Stimulated activated naive CD8-positive, alpha-beta T cell treated with anti-CD3 and anti-CD28 coated beads, Interleukin-15, Interleukin-2, amounts not matched to agents 100 U/mL and 50 U/mL, for 24 hours (primary cell): ENCODE measurements around the gene WNK1.
"Not testable (repeated sequence)": the region's sequence is repeated elsewhere in the genome, so short reads cannot be mapped to it uniquely, and the experiment has no call there.

Source experiments
- ATAC-seq: fragments of 150-1000 bp; cut with Tn5 transposase; one replicate; pipeline ENCODE4 v1.10.0; 2021
- DNase-seq: peaks from one replicate; pipeline ENCODE4 v3.0.0; 2021

Gene WNK1

GRCh38 chr12:779745-780734 is 27.7 kb downstream of the WNK1 start:
- DNase-seq (no peak), ATAC-seq (no peak)

DNA sequence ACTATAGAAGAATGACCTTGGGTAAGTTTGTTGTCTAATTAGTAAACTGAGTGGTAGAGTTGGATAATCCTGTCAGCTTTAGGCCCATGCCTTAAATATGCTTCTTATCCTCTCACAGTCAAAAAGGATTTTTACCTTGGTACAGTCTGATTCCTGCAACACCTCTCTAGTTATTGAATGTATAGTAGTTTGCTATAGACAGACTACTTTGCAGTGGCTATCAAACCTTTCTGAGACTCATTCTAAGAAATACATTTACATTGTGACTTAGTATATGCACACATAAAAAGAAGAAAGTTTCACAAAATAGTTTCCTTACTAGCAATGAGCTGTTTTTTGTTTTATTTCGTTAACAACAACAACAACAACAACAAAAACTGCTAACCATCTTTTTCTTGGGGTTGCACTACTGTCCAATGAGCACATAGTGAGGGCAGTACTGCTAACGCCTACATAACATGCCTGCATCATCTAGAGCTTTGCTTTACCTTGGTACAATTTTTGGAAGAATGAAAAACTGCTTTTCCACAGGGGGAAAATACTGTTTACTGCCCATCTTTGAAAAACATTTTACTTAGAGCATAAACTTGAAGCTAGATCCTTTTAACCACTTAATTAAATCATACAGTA is 28.5 kb downstream of the WNK1 start:
- no peak for DNase-seq
- no peak for ATAC-seq

- ATAC-seq: no peak
- DNase-seq: no peak
Measured at GRCh38 chr12:785706-786105, 33.3 kb downstream of the WNK1 start.

DNA sequence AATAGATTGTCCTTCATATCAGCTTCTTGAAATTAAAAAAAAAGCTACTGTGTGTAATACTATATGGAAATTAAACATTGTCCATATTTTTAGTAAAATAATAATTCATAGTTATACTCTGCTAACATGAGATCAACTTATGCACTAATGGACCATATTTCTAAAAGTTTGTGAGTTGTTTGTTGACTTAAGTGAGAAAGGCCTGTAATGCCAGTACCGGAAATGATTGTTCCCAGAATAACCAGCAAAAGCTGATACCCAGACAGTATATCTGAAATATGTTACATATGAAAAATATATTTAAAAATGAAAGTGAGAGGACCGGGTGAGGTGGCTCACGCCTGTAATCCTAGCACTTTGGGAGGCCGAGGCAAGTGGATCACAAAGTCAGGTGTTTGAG is 35.9 kb downstream of the WNK1 start:
- ATAC-seq: no peak
- no peak for DNase-seq

GRCh38 chr12:788762-789161 is 36.4 kb downstream of the WNK1 start:
- DNase-seq, ATAC-seq: not testable (repeated sequence)

- peak; percentile 28 for ATAC-seq
Measured at GRCh38 chr12:789852-790563, 37.6 kb downstream of the WNK1 start.

DNA sequence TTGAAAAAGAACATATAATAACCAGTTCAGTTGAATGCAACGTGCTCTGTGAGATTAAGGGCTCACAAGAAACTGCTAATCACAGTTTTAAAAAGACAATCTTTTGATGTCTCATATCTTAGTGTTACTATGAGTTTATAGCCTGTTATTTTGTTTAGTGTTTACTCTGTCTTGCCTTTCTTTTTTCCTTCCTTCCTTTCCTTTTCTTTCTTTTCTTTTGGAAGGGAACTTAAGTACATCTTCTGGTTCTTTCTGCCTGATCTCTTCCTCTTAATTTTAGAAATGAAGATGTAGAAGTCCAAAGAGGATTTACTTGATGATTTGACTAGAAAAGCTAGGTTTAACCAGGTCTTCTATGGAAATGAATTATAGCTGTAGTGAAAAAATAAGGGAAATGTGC is 38.2 kb downstream of the WNK1 start:
- no peak for ATAC-seq
- no peak for DNase-seq

More at GRCh38 chr12:789852-790563, 37.6 kb downstream of the WNK1 start:
- DNase-seq: no peak

GRCh38 chr12:793037-793436 is 40.7 kb downstream of the WNK1 start:
- ATAC-seq: no peak
- no peak for DNase-seq

DNA sequence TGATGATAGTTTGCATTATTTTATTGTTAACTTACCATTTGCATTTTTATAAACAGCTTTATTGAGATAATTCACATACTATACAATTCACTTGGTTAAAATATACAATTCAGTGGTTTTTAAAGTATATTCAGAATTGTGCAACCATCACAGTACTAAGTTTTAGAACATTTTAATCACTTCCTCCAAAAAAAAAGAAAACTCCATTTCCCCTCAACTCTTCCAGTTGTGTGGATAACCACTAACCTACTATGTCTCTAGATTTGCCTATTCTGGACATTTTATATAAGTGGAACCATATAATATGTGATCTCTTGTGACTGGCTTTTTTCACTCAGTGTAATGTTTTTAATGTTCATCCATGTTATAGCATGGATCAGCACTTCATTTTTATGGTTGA is 41.3 kb downstream of the WNK1 start:
- DNase-seq (no peak), ATAC-seq (no peak)

DNA sequence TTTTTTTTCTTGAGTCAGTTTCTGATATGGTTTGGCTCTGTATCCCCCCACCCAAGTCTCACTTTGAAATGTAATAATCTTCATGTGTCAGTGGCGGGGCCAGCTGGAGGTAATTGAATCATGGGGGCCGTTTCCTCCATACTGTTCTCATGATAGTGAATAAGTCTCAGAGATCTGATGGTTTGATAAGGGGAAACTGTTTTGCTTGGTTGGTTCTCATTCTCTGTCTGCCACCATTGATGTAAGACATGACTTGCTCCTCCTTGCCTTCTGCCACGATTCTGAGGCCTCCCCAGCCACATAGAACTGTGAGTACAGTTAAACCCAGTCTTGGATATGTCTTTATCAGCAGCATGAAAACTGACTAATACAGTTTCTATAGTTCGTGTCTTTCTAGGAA is 42.9 kb downstream of the WNK1 start:
- DNase-seq: peak; percentile 60
- peak; percentile 95 for ATAC-seq

DNA sequence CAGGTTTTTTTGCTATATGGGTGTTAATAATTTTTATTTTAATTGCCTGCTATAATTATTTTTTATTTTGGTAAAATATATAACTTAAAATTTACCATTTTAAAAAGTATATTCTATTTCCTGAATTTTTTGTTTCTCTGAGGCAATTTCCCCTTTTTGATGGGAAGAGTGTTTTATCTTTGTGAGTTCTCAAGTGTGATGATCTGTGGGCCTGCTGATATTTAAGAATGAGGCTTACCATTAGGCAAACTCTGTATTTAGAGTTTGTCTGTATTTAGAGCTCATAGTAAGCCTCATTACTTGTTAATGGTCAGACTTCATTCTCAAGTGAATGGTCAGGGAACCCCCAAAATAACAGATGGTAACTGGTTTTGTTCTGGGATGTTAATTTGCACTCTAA is 48.0 kb downstream of the WNK1 start:
- ATAC-seq (no peak), DNase-seq (no peak)

DNA sequence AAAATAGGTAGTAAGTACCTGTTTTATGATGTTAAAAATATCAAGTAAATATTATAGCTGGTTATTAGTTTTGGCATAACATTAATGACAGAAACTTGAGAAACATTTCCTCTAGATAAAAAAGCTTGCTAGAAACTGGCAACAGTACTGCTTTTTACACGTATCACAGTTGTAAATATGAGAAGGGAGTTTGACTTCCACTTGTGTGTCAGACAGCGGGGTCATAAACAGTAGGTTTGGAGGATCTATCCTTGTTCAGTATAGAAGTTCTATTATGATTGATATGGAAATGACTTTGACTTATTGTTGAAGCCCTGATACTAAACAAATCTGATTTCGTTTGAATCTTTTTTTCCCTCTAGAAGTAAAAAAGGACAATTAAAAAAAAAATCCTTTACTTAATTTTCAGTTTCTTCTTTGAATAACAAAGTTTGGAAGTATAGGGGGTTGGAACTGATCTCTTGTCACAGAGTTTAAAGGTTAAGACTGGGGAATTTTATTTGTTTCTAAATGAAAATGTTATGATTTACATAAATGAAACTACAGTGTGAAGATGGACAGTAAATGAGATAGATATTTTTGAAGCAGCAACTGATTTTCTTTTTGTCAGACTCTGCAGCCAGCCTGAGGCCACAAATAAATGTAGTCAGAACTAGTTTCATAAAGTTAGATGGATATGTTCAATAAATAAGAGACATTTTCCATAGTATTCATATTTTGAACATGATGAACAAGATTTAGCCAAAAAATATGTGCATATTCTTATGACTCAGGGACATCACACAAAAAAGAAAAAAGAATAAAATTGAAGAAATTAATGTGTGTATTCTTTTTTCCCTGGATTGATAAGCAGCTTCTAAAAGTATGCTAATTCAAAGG is 50.1 kb downstream of the WNK1 start:
- DNase-seq (no peak), ATAC-seq (peak; percentile 28)

- ATAC-seq: no peak
Measured at GRCh38 chr12:805022-805632, 52.7 kb downstream of the WNK1 start.

GRCh38 chr12:806200-806791 is 53.9 kb downstream of the WNK1 start:
- no peak for ATAC-seq
- DNase-seq: no peak

More at GRCh38 chr12:805022-805632, 52.7 kb downstream of the WNK1 start:
- DNase-seq: no peak

DNA sequence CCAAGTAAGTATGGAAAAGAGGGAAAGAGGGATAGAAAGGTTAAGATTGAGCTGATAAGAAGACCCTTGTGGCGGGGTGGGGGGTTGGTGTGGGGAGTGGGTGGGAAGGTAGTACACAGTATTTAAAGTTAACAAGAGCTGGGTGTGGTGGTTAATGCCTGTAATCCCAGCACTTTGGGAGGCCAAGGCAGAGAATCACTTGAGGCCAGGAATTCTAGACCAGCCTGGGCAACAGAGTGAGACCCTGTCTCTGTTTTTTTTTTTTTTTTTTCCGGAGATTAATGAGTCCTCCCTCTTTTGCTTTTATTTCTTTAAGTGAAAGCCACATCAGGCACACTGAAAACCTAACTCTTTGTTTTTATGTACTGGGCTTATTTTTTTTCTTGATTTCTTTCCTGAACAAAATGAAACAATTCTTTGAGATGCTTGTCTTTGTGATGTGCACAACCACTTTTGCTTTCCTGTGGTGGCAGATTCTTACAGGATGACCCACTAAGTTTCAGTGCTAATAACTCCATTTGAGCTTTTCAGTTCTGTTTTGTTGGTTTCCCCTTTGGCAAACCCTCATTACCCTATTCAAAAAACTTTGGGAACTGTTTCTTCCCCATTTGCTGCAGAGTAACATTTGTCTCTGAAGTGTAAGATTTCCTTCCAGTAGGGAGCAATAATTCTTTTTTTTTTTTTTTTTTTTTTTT is 54.8 kb downstream of the WNK1 start:
- DNase-seq: no peak
- no peak for ATAC-seq

- ATAC-seq: no peak
- no peak for DNase-seq
Measured at GRCh38 chr12:810116-810515, 57.7 kb downstream of the WNK1 start.

GRCh38 chr12:810671-811415 is 58.5 kb downstream of the WNK1 start:
- DNase-seq (peak; percentile 51), ATAC-seq (peak; percentile 87)

DNA sequence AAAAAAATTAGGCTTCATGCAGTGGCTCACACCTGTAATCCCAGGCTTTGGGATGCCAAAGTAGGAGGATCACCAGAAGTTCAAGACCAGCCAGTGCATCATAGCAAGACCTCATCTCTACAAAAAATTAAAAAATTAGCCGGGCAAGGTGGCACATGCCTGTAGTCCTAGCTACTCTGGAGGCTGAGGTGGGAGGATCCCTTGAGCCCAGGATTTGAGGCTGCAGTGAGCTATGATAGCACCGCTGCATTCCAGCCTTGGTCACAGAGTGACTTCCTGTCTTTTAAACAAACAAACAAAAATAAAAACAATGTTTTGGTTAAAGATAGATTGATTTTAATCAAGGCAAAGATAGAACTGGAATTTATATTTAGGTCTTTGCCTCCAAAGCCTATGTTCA is 60.6 kb downstream of the WNK1 start:
- ATAC-seq (no peak), DNase-seq (no peak)

DNA sequence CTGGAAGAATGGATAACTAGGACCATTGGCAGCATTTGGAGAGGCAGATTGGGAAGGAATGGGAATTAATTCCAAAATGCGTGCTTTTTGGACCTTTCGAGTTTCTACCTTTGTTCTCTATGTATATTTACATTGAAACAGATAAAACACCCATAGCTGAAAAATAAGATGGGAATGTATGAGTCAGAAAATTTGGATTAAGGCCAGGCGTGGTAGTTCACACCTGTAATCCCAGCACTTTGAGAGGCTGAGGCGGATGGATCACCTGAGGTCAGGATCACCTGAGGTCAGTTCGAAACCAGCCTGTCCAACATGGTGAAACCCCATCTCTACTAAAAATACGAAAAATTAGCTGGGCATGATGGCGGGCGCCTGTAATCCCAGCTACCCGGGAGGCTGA is 65.1 kb downstream of the WNK1 start:
- not testable (repeated sequence) for ATAC-seq, DNase-seq
